Dedifferentiated amniotic fluid mesenchymal stem cell (primary cell): ENCODE data around the gene LCE2C.
"Not testable (repeated sequence)": the region's sequence is repeated elsewhere in the genome, so short reads cannot be mapped to it uniquely, and the experiment has no call there.

ENCODE experiments used
- DNase-seq: peaks from one replicate; pipeline ENCODE4 v3.0.0-alpha.2; 2016; ENCODE audit errors: extremely low spot score

LCE2C gene

DNA sequence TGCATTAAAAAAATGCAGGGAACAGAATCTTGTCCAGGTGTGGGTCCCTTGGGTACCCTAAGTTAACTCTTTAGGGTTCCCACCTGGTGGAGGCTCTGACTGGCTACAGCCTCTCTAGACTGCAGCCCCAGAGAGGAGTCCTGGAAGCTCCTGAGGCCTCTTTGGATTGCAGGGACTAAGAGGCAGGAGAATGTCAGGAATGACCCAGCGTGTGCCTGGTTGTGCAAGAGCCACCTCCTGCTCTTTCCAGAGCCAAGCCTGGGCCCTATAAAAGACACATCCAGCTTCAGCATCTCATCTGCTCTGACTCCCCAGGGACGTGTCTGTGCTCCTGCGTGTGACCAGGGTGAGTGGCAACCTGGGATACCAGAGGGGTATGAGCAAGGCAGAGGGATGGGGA lies at the start of gene LCE2C:
Gene LCE2C (plus strand): TSS at position 297 of the 400 bp plus-strand sequence. CDS start 737 bp downstream, outside the sequence.
- not testable (repeated sequence) for DNase-seq

DNA sequence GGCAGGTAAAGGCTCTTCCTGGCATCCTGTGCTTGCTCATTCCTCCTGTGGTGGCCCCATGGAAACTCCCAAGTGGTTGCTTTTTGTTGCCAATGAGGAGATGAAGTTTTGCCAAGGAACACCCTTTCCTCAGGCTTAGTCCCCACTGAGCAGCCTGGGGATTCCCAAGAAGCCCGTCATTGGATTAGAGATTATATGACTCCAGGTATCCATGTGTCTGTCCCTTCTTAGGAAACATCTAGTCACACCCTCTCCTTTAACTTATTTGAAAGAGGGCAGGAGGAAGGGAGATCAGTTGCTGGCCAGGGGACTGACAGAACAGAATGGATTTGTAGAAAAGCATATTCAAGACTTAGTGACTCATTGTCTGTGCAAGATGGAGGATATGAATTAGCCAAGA lies 48.3 kb upstream of the LCE2C start:
- DNase-seq: no peak

DNA sequence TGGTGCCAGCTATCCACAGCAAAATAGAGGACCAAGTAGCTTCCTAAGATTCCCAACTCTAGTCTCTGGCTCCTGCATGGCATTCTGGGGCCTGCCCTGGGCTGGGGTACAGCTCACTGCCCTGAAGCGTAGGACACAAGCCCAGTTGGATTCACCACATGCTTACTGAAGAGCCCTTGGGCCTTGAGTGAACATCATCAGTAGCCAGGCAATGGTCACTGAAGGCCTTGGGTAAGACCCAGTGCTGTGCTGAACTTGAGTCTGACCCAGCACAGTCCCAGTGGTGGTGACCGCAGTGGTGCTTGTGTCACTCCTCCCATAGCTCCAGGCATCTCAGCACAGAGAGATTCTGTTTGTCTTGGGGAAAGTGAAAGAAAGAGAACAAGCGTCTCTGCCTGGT lies 44.5 kb upstream of the LCE2C start:
- DNase-seq: no peak

DNA sequence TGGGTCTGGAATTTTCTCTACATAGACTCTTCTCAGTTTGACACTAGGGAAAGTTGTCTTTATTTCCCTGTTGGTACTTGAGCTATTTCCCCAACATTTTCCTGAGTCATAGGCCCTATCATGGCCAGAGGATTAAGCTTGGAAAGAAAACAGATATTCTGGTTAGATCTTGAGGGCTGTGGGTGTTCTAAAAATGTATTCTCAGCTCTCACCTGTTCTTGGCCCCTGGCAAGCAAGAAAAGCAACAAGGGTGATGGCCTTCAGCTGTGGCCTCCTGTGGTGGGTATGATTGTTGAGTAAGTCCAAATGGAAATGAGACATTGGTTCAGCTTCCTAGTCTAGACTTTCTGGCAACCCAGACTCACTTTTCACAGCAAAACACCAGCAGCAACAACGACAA lies 34.7 kb upstream of the LCE2C start:
- no peak for DNase-seq

- DNase-seq: no peak
These were observed 31.1 kb upstream of the LCE2C start for GRCh38 chr1:152643945-152644344.

- no peak for DNase-seq
These were observed 29.9 kb upstream of the LCE2C start for GRCh38 chr1:152645146-152645545.

DNA sequence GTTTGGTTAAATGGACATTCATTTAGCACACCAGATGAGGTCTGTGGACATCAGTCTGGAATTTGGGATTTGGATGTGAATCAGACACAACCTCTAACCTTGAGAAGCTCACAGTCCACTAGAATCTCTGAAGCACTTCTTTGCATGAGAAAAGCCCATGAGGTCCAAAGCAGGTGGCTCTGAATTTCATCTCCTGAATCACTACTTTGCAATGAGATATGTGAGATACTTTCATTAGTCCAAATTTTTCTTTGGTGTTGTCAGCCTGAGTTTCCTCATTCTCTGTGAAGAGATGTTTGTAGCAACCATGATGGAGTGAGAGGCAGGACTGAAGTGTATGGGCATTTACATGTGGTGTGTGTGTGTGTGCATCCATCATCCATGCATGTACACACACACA lies 28.4 kb upstream of the LCE2C start:
- no peak for DNase-seq

GRCh38 chr1:152654110-152654509 lies 21.0 kb upstream of the LCE2C start:
- peak; percentile 16 for DNase-seq

DNA sequence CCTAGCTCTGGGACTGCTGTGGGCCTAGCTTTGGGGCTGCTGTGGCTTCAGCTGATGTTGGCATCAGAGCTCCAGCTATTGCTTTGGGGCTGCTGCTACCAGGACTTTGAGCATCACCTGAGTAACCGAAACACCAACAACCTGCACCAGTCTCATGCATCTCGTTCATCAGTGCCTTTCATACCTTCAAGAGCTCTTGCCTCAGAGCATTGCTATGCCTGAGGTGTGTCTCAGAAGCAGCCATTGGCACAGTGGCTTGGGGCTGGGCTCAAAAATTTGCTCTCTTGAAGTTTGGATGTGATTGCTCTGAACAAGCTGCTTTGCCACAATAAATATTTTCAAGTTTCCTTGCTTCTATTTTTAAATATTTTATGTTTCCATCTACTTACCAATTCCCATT lies 18.6 kb upstream of the LCE2C start:
- no peak for DNase-seq

DNA sequence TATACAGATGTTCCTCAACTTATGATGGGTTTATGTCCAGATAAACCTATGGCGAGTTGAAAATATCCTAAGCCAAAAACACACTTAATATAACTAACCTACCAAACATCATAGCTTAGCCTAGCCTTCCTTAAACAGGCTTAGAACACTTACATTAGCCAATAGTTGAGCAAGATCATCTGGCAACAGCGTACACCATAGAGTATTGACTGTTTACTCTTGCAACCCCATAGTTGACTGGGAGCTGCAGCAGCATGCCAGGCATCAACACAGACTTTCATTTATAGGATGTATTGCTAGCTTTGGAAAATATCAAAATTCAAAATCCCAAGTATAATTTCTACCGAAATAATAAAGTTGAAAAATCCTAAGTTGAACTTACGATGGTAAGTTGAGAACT lies 17.4 kb upstream of the LCE2C start:
- DNase-seq: no peak

DNA sequence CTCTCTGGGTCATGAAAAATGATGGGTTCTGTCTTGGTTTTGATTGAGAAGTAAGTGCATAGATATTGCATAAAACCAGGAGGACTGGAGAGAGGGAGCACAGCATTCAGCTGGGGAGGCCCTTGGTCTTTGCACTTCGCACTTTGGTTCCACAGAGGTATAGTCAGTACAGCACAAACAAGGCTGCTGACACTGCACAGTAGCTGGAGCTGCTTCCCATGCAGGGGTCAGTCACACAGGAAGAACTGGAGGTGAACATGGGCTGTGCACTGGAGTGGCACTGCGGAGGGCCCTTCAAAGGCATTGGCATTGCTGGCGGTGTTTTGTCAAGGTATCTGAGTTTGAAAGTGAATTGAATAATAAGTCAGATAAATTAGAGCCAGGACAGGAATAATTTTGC lies 16.4 kb upstream of the LCE2C start:
- no peak for DNase-seq

GRCh38 chr1:152663098-152663497 lies 12.0 kb upstream of the LCE2C start, which contains the start of gene LCE2D:
TSS of gene LCE2D (plus strand) at chr1:152663380. CDS start at chr1:152664106, 726 bp downstream.
- no peak for DNase-seq

GRCh38 chr1:152666171-152666570 lies 8.9 kb upstream of the LCE2C start:
- not testable (repeated sequence) for DNase-seq

DNA sequence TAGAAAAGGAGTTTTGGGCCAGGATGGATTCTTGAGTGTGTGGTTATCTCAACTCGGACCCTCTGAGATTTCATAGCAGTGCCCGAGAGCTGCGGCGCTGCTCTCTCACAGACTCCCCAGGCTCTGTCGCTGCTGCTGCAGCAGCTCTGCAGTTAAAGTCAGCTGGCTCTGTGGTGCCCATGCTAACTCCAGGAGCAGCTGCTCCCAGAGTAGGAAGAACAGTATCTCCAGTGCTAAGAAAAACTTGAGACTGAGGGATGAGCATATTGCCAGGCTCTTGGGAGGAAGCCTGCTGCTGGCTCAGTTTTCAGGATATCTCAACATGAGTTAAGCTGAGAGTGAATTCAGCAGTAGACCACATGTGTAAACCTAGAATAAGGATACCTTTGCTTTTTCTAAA lies 7.4 kb upstream of the LCE2C start:
- DNase-seq: no peak

DNA sequence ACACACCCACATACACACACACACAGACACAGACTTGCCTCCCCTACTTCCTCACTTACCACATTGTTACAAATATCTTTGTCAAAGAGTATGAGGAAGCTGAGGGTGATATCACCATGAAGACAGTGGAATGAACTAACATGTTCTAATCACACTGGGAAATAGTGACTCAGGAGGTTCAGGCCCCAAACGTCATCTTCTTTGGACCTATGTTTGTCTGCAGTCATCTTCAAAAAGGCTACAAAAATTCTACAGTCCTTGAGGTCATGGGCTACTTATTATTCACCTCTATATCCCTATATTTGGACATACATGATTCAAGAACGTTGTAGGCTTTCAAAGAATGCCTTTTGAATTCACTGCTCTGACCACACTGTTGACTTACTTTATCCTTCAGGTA lies 2.1 kb upstream of the LCE2C start:
- DNase-seq: no peak

- no peak for DNase-seq
These were observed 4.4 kb downstream of the LCE2C start for GRCh38 chr1:152679459-152679858.

GRCh38 chr1:152681616-152682015 lies 6.5 kb downstream of the LCE2C start:
- no peak for DNase-seq

GRCh38 chr1:152683846-152684245 lies 8.8 kb downstream of the LCE2C start:
- DNase-seq: no peak

- not testable (repeated sequence) for DNase-seq
These were observed 10.7 kb downstream of the LCE2C start, which contains the start of gene LCE2B for GRCh38 chr1:152685823-152686222. TSS of gene LCE2B (plus strand) at chr1:152686123. CDS start at chr1:152686844, 721 bp downstream.

GRCh38 chr1:152697701-152698600 lies 22.9 kb downstream of the LCE2C start, which contains the start of gene LCE2A:
TSS of gene LCE2A (plus strand) at chr1:152698345. CDS start at chr1:152698902, 557 bp downstream.
- DNase-seq: no peak

DNA sequence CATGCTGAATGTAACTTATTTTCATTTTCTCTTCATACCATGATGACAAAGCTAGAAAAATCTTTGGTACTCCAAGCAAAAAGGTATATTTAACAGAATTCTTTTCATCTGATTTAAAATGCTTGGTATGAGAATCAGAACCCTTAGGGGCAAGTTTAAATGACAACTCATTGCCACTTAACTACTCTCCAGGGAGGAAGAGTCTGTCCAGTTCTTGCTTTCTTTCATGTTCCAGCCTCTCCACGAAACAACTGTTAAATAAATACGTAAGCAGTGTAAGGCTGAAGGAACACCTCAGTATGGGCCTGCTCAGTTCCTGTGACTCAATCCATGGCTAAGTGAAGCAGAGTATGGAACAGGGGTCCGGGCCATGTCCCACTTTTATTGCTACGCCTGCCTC lies 24.7 kb downstream of the LCE2C start:
- no peak for DNase-seq

GRCh38 chr1:152707860-152708259 lies 32.8 kb downstream of the LCE2C start, which contains the start of gene LCE4A:
TSS of gene LCE4A (plus strand) at chr1:152708160. CDS start at chr1:152709076, 916 bp downstream.
- no peak for DNase-seq

GRCh38 chr1:152718238-152718637 lies 43.2 kb downstream of the LCE2C start:
- no peak for DNase-seq
